Hematopoietic multipotent progenitor cell treated with erythropoietin and hydrocortisone succinate and interleukin-3 and kit ligand, for 6 days (in vitro differentiated cells): ENCODE data around the gene GLG1.
A peak's percentile ranks its signal among the peaks of the same experiment; 100 is the strongest.
"Not testable (repeated sequence)": the region's sequence is repeated elsewhere in the genome, so short reads cannot be mapped to it uniquely, and the experiment has no call there.

Experiments
- DNase-seq: peaks from one replicate; pipeline ENCODE4 v3.0.0-alpha.2; 2015

Gene GLG1

DNA sequence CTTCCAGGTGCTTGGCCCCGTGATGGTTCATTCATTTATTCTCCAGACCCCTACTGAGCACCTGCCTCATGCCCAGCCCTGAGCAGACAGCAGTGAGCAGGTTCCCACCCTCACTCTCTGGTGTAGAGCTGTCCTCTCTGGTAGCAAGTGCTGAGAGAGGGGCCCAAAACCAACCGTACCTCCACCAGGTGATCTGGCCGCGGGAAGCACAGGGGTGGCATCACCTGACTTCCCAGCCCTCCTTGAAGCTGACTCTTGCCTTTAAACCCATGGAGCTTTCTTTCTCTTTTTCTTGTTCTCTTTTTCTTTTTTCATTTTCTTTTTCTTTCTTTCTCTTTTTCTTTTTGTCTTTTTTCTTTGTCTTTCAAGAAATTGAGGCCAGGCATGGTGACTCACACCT lies 206.7 kb downstream of the GLG1 start:
- DNase-seq = not testable (repeated sequence)

DNA sequence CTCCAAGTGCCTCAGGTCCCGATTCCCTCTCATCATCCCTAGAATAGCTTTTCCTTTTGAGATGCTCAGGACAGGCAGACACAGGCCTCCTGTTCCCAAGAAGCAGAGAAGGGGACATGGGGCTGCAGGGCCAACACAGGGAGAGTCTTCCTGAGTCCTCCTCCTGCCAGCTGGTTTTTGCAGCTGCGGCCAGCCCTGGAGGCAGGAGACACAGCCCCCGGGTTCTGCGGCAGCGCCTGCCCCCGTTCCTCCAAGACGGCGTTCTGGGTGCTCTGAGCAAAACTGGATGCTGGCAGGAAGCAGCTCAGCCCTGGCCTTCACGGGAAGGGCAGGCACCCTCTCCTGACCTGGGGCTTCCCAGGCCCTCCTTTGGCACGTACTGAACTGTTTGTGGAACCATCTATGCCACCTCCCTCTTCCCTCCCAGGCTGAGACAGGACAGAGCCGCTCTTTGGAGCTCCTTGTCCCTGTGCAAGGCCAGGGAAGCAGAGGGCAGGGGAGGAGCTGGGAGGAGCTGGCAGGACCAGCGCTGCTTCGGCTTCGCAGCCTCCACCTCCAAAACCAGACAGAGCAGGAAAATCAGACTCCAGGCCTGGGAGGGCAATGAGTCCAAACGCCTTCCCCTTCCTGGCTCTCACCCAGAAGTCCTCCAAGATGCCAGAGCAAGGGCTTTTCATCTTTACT lies 208.6 kb downstream of the GLG1 start:
- DNase-seq = peak; percentile 1
